IMR-90 (cell line): ENCODE data around the gene KLHDC3. TPM values are rescaled to one million over a fixed set of nuclear protein-coding genes. Genes with fewer than 3 reads are reported as not detected.

Source experiments
- ATAC-seq: fragments of 200-7000 bp; cut with Tn5 transposase; 2 replicates; pipeline ENCODE4 v1.9.1; 2020; ENCODE audit warnings: low read depth, mild to moderate bottlenecking, moderate library complexity
- BruUV-seq: library from RNA; stranded (reverse); fragments of 400-500 nt; replicated peaks from 2 replicates; lab custom pipeline; 2021; lab: Mats Ljungman, UMichigan
- CTCF ChIA-PET: fragments of 300-600 bp; formaldehyde crosslinking; extraction: SDS; loops from one replicate; lab custom pipeline; 2021; ENCODE audit warnings: antibody characterized with exemption; lab: Yijun Ruan, JAX
- POLR2A ChIA-PET: fragments of 300-600 bp; sonication (Branson Sonifier 250); formaldehyde crosslinking; loops from one replicate; lab custom pipeline; 2022; ENCODE audit warnings: antibody characterized with exemption; ENCODE audit not compliant: unreplicated experiment; lab: Charles Lee
- DNase-seq: peaks from one replicate; pipeline ENCODE4 v3.0.0; 2013
- H2AFZ ChIP-seq: replicated peaks from 2 replicates; pipeline ENCODE3; 2013; ENCODE audit warnings: low read length, mild to moderate bottlenecking; ENCODE audit not compliant: poor library complexity
- H2AK5ac ChIP-seq: 2 replicates; pipeline ENCODE4 v1.6.1; 2013; ENCODE audit warnings: low read depth, low read length, inconsistent platforms
- H2AK9ac ChIP-seq: replicated peaks from 2 replicates; pipeline ENCODE3; 2013; ENCODE audit warnings: mild to moderate bottlenecking, low read depth, low read length, moderate library complexity; ENCODE audit not compliant: poor library complexity
- H2BK120ac ChIP-seq: 2 replicates; pipeline ENCODE4 v1.6.1; 2013; ENCODE audit warnings: low read depth, low read length, inconsistent platforms
- H2BK15ac ChIP-seq: 3 replicates; pipeline ENCODE4 v1.6.1; 2013; ENCODE audit warnings: low read depth, low read length, inconsistent platforms
- H2BK20ac ChIP-seq: 2 replicates; pipeline ENCODE4 v1.6.1; 2013; ENCODE audit warnings: low read depth, mild to moderate bottlenecking, inconsistent platforms, low read length, moderate library complexity
- H2BK5ac ChIP-seq: 2 replicates; pipeline ENCODE4 v1.6.1; 2013; ENCODE audit warnings: mild to moderate bottlenecking, low read depth, low read length, inconsistent platforms; ENCODE audit not compliant: poor library complexity, severe bottlenecking
- H3K14ac ChIP-seq: replicated peaks from 2 replicates; pipeline ENCODE4 v1.6.1; 2013; ENCODE audit warnings: low read depth, low read length, inconsistent platforms
- H3K18ac ChIP-seq: 2 replicates; pipeline ENCODE4 v1.6.1; 2013; ENCODE audit warnings: low read depth, low read length, control low read depth
- H3K23ac ChIP-seq: 2 replicates; pipeline ENCODE4 v1.6.1; 2013; ENCODE audit warnings: low read depth, low read length, inconsistent platforms
- H3K27ac ChIP-seq: 2 replicates; pipeline ENCODE4 v1.5.1; 2013; ENCODE audit warnings: mild to moderate bottlenecking, control low read depth, low read length; ENCODE audit not compliant: insufficient read depth
- H3K27me3 ChIP-seq: 2 replicates; pipeline ENCODE4 v1.6.1; 2013; ENCODE audit warnings: low read length; ENCODE audit not compliant: control insufficient read depth, insufficient read depth
- H3K36me3 ChIP-seq: 2 replicates; pipeline ENCODE4 v1.6.1; 2013; ENCODE audit warnings: low read length, mixed read lengths; ENCODE audit not compliant: control insufficient read depth, insufficient read depth
- H3K4ac ChIP-seq: 2 replicates; pipeline ENCODE4 v1.6.1; 2013; ENCODE audit warnings: low read depth, low read length, inconsistent platforms
- H3K4me1 ChIP-seq: 2 replicates; pipeline ENCODE4 v1.6.1; 2013; ENCODE audit warnings: low read length, mixed read lengths; ENCODE audit not compliant: control insufficient read depth, insufficient read depth
- H3K4me2 ChIP-seq: 2 replicates; pipeline ENCODE4 v1.6.1; 2013; ENCODE audit warnings: low read depth, mild to moderate bottlenecking, control low read depth, low read length, moderate library complexity
- H3K4me3 ChIP-seq: 2 replicates; pipeline ENCODE4 v1.5.1; 2013; ENCODE audit warnings: low read depth, mild to moderate bottlenecking, control low read depth, low read length, moderate library complexity; ENCODE audit not compliant: insufficient read depth
- H3K56ac ChIP-seq: 2 replicates; pipeline ENCODE4 v1.6.1; 2013; ENCODE audit warnings: low read length, inconsistent platforms; ENCODE audit not compliant: insufficient read depth; ENCODE audit errors: extremely low read depth
- H3K79me1 ChIP-seq, 2 experiments: 2 replicates each; pipeline ENCODE4 v1.6.1; 2013; ENCODE audit warnings: low read length in 2 of 2, inconsistent platforms in 1 of 2, low read depth in 1 of 2
- H3K9ac ChIP-seq: 2 replicates; pipeline ENCODE4 v1.6.1; 2013; ENCODE audit warnings: low read depth, low read length, control low read depth
- H3K9me1 ChIP-seq: 2 replicates; pipeline ENCODE4 v1.6.1; 2013; ENCODE audit warnings: low read length, inconsistent platforms; ENCODE audit not compliant: insufficient read depth
- H3K9me3 ChIP-seq: 2 replicates; pipeline ENCODE4 v1.6.1; 2013; ENCODE audit warnings: low read length; ENCODE audit not compliant: control insufficient read depth, insufficient read depth
- H4K20me1 ChIP-seq: 2 replicates; pipeline ENCODE4 v1.6.1; 2013; ENCODE audit warnings: low read length, inconsistent platforms; ENCODE audit not compliant: insufficient read depth
- H4K5ac ChIP-seq: 2 replicates; pipeline ENCODE4 v1.6.1; 2013; ENCODE audit warnings: mild to moderate bottlenecking, low read depth, low read length, control low read depth
- H4K8ac ChIP-seq, 2 experiments: 2 replicates each; pipeline ENCODE4 v1.6.1; 2013; ENCODE audit warnings: low read depth in 2 of 2, low read length in 2 of 2, control low read depth in 1 of 2, inconsistent platforms in 1 of 2
- H4K91ac ChIP-seq: 2 replicates; pipeline ENCODE4 v1.6.1; 2013; ENCODE audit warnings: low read depth, low read length, inconsistent platforms; ENCODE audit not compliant: insufficient read depth
- CEBPB ChIP-seq: IDR thresholded peaks from 2 replicates; pipeline ENCODE4 v1.6.1; 2012; ENCODE audit warnings: low read depth, low read length, improper control_type of control experiment
- CHD1 ChIP-seq: IDR thresholded peaks from 2 replicates; pipeline ENCODE4 v1.6.1; 2012; ENCODE audit warnings: low read depth, low read length, improper control_type of control experiment
- CTCF ChIP-seq: conservative IDR thresholded peaks from 2 replicates; pipeline ENCODE4 v1.5.1; 2012; ENCODE audit warnings: mild to moderate bottlenecking, low read depth, low read length, improper control_type of control experiment
- MAFK ChIP-seq: IDR thresholded peaks from 2 replicates; pipeline ENCODE4 v1.6.1; 2012; ENCODE audit warnings: low read depth, low read length, improper control_type of control experiment
- MXI1 ChIP-seq: IDR thresholded peaks from 2 replicates; pipeline ENCODE4 v1.6.1; 2012; ENCODE audit warnings: low read depth, mild to moderate bottlenecking, low read length, moderate library complexity, borderline replicate concordance
- NFE2L2 ChIP-seq: fragments of 150-350 bp; IDR thresholded peaks from 2 replicates; pipeline ENCODE4 v1.6.1; 2016; ENCODE audit warnings: low read depth, mild to moderate bottlenecking, low read length
- POLR2A ChIP-seq: IDR thresholded peaks from 2 replicates; pipeline ENCODE4 v1.6.1; 2012; ENCODE audit warnings: mild to moderate bottlenecking, low read depth, low read length
- RCOR1 ChIP-seq: IDR thresholded peaks from 2 replicates; pipeline ENCODE4 v1.6.1; 2012; ENCODE audit warnings: mild to moderate bottlenecking, low read length, improper control_type of control experiment; ENCODE audit not compliant: insufficient replicate concordance
- RFX5 ChIP-seq: IDR thresholded peaks from 2 replicates; pipeline ENCODE4 v1.8.0; 2012; ENCODE audit warnings: low read depth, mild to moderate bottlenecking, low read length, moderate library complexity
- SMC3 ChIP-seq: fragments of 150-350 bp; IDR thresholded peaks from 2 replicates; pipeline ENCODE4 v1.6.1; 2016; ENCODE audit warnings: low read depth, mild to moderate bottlenecking, antibody characterized with exemption, low read length, moderate library complexity
- WGBS, 2 experiments: methylation state at CpG; one replicate each; pipeline versions ENCODE4 v1.1.5 to v1.1.7; 2013; ENCODE audit warnings: missing lambda C conversion rate in 2 of 2; ENCODE audit not compliant: insufficient read length in 1 of 2; ENCODE audit errors: extremely low coverage in 2 of 2; 5-methylcytosine and 5-hydroxymethylcytosine counted together
- dilution Hi-C: fragments of 300-500 bp; cut with HindIII; formaldehyde crosslinking; loops from one replicate; pipeline ENCODE4 v1.14.3; 2018; ENCODE audit warnings: low sequenced_read_pairs; ENCODE audit not compliant: unreplicated experiment
- in situ Hi-C: fragments of 300-500 bp; cut with MboI; formaldehyde crosslinking; loops from 3 replicates; pipeline ENCODE4 v1.14.3; 2019; ENCODE audit warnings: low sequenced_read_pairs, inconsistent platforms, mixed read lengths
- intact Hi-C: fragments of 100-400 bp; cut with micrococcal nuclease; formaldehyde crosslinking; loops from 2 replicates; pipeline ENCODE4 v1.10.0; 2022
- polyA plus RNA-seq, 3 experiments: library from polyadenylated mRNA; depleted of rRNA; stranded (reverse); fragments of >200 nt; gene quantifications; 2 replicates each; pipeline ENCODE4 v1.2.3, GENCODE V29; 2012; ENCODE audit warnings: low replicate concordance in 1 of 3
- total RNA-seq: library from RNA; depleted of rRNA; stranded (reverse); fragments of >200 nt; gene quantifications from 2 replicates; pipeline ENCODE4 v1.2.3, GENCODE V29; 2012

Gene KLHDC3
- total and polyA plus RNA-seq, 2 of the 4 experiments (the other 2 are of a cell fraction): 57.1 to 76.0 TPM

- Histone ChIP-seq H3K79me1 (peaks cover 17 to 43% of the 10 kb centered on the region in 2 experiments), H3K4me2 (peak overlapping the region; percentile 87), H3K56ac (no peak overlapping the region), H2AK9ac (no peak overlapping the region), H2BK5ac (peak overlapping the region; percentile 49), H3K27ac (no peak overlapping the region), H3K9me1 (peaks cover 4% of the 10 kb centered on the region; the same call in 1 of the 2 replicates), H2BK20ac (no peak overlapping the region), H2AFZ (no peak overlapping the region), H2BK15ac (no peak overlapping the region), H2AK5ac (peak overlapping the region; percentile 20; the same call in 1 of the 2 replicates), H3K23ac (no peak overlapping the region), H3K18ac (no peak overlapping the region), H3K14ac (no peak overlapping the region), H3K9ac (peak overlapping the region; percentile 77), H3K4ac (no peak overlapping the region), H3K4me1 (peaks cover 11% of the 10 kb centered on the region), H3K36me3 (peaks cover 16% of the 10 kb centered on the region), H3K9me3 (no peaks in the 10 kb centered on the region), H4K8ac (peak overlapping the region; percentile 38 to 92; a peak in 2 of 4 replicates), H3K27me3 (no peaks in the 10 kb centered on the region), H4K91ac (no peak overlapping the region), H4K5ac (no peak overlapping the region), H2BK120ac (no peak overlapping the region), H3K4me3 (peak overlapping the region; percentile 76; the same call in 1 of the 2 replicates), H4K20me1 (no peaks in the 10 kb centered on the region)
- dilution Hi-C loops (no loop called here), in situ Hi-C loops (no loop called here), intact Hi-C loops (loop anchor here (2.0 kb wide), 1 partner anchor 16 kb away; no protein-coding TSS in a partner anchor)
- no TSS peak for BruUV-seq
- CTCF ChIA-PET: interaction anchor here (1.4 kb wide), 1 partner anchor 85 kb away, joined by 6 read pairs; no protein-coding TSS in a partner anchor
- TF ChIP-seq RFX5 (no peak), CHD1 (no peak), NFE2L2 (no peak), MAFK (no peak), MXI1 (no peak), CTCF (no peak), RCOR1 (no peak), POLR2A (no peak), CEBPB (no peak), SMC3 (no peak)
- POLR2A ChIA-PET: no interaction called here
- ATAC-seq (no peak), DNase-seq (no peak)
- WGBS, 2 experiments: no CpG with 5 or more reads among the region's 1 CpG
Measured at GRCh38 chr6:43058531-43058930, 44.5 kb downstream of the KLHDC3 start.
